Activated CD4-positive, alpha-beta T cell treated with anti-CD3 and anti-CD28 coated beads, Interleukin-2, amount 10 ng/mL, durations not matched to agents 7 days and 5 days (primary cell): ENCODE data around the gene PDZD4. TPM values are rescaled to one million over a fixed set of nuclear protein-coding genes. Genes with fewer than 3 reads are reported as not detected.

ENCODE experiments used
- CTCF ChIA-PET: fragments of 350-600 bp; sonication (Branson Sonifier 250); formaldehyde crosslinking; loops from one replicate; lab custom pipeline; 2021; ENCODE audit warnings: antibody characterized with exemption; lab: Charles Lee
- POLR2A ChIA-PET: fragments of 350-600 bp; sonication (Branson Sonifier 250); formaldehyde crosslinking; loops from one replicate; lab custom pipeline; 2021; ENCODE audit warnings: antibody characterized with exemption; lab: Charles Lee
- DNase-seq: peaks from one replicate; pipeline ENCODE4 v3.0.0-alpha.2; 2020
- H3K27ac Mint-ChIP-seq: one replicate; pipeline ENCODE4 v1.8.0; 2021; ENCODE audit warnings: mild to moderate bottlenecking, moderate library complexity, mixed read lengths
- H3K27me3 Mint-ChIP-seq: one replicate; pipeline ENCODE4 v1.8.0; 2021; ENCODE audit warnings: mixed read lengths
- H3K36me3 Mint-ChIP-seq: one replicate; pipeline ENCODE4 v1.8.0; 2021; ENCODE audit warnings: low read depth, mixed read lengths
- H3K4me1 Mint-ChIP-seq: one replicate; pipeline ENCODE4 v1.8.0; 2021; ENCODE audit warnings: mixed read lengths
- H3K4me3 Mint-ChIP-seq: one replicate; pipeline ENCODE4 v1.8.0; 2021; ENCODE audit warnings: mild to moderate bottlenecking, moderate library complexity, mixed read lengths
- H3K9me3 Mint-ChIP-seq: one replicate; pipeline ENCODE4 v1.8.0; 2021; ENCODE audit warnings: mixed read lengths
- total RNA-seq, 2 experiments: library from RNA; stranded (reverse); gene quantifications; one replicate each; pipeline ENCODE4 v1.2.3, GENCODE V29; 2021

The PDZD4 gene
- total RNA-seq, 2 experiments from 2014 or later = 0.32 to 0.60 TPM

- Mint-ChIP-seq H3K27me3 (peaks cover 8% of the 10 kb centered on the region), H3K36me3 (peaks cover 2% of the 10 kb centered on the region), H3K4me1 (no peaks in the 10 kb centered on the region), H3K9me3 (no peaks in the 10 kb centered on the region), H3K27ac (no peak overlapping the region), H3K4me3 (no peak overlapping the region)
- ChIA-PET POLR2A (no interaction called here), CTCF (no interaction called here)
- DNase-seq = no peak
Observed at GRCh38 chrX:153781428-153782047, 48.8 kb downstream of the PDZD4 start.

GRCh38 chrX:153780678-153781427 lies 49.5 kb downstream of the PDZD4 start, which contains the start of gene SRPK3:
Gene SRPK3 (plus strand): TSS chrX:153781041. CDS start chrX:153781087, 46 bp downstream.
- Mint-ChIP-seq H3K27me3 (peaks cover 8% of the 10 kb centered on the region), H3K4me3 (no peak within 1 kb of the TSS), H3K4me1 (no peaks in the 10 kb centered on the region), H3K9me3 (no peaks in the 10 kb centered on the region), H3K27ac (peak within 1 kb of the TSS; percentile 71), H3K36me3 (no peaks in the 10 kb centered on the region)
- ChIA-PET POLR2A (no interaction called here), CTCF (interaction anchor here (1.7 kb wide), 1 partner anchor 166 kb away, joined by 3 read pairs; no protein-coding TSS in a partner anchor)
- DNase-seq = no peak

GRCh38 chrX:153779891-153780677 lies 50.3 kb downstream of the PDZD4 start:
- Mint-ChIP-seq H3K27ac (peak overlapping the region; percentile 71), H3K4me1 (no peaks in the 10 kb centered on the region), H3K4me3 (no peak overlapping the region), H3K9me3 (no peaks in the 10 kb centered on the region), H3K36me3 (no peaks in the 10 kb centered on the region), H3K27me3 (peaks cover 8% of the 10 kb centered on the region)
- ChIA-PET POLR2A (no interaction called here), CTCF (interaction anchor here (1.7 kb wide), 1 partner anchor 167 kb away, joined by 3 read pairs; no protein-coding TSS in a partner anchor)
- no peak for DNase-seq

GRCh38 chrX:153778684-153779101 lies 51.7 kb downstream of the PDZD4 start:
- H3K4me3 Mint-ChIP-seq = no peak overlapping the region

GRCh38 chrX:153778181-153778580 lies 52.2 kb downstream of the PDZD4 start:
- POLR2A ChIA-PET = no interaction called here

More at GRCh38 chrX:153778684-153779101, 51.7 kb downstream of the PDZD4 start:
- no peak overlapping the region for H3K27ac Mint-ChIP-seq
- peaks cover 8% of the 10 kb centered on the region for H3K27me3 Mint-ChIP-seq
- H3K36me3 Mint-ChIP-seq = no peaks in the 10 kb centered on the region
- no peak for DNase-seq
- ChIA-PET CTCF (interaction anchor here (1.3 to 1.4 kb wide), 2 partner anchors 11 to 29 kb away, joined by 3 to 4 read pairs; no protein-coding TSS in a partner anchor), POLR2A (no interaction called here)
- H3K9me3 Mint-ChIP-seq = no peaks in the 10 kb centered on the region
- no peaks in the 10 kb centered on the region for H3K4me1 Mint-ChIP-seq

GRCh38 chrX:153777261-153778090 lies 52.9 kb downstream of the PDZD4 start:
- POLR2A ChIA-PET = no interaction called here
- Mint-ChIP-seq H3K27ac (no peak overlapping the region), H3K4me3 (no peak overlapping the region), H3K27me3 (peaks cover 8% of the 10 kb centered on the region), H3K4me1 (no peaks in the 10 kb centered on the region), H3K36me3 (no peaks in the 10 kb centered on the region), H3K9me3 (no peaks in the 10 kb centered on the region)
- DNase-seq = no peak
- CTCF ChIA-PET = interaction anchor here (1.0 kb wide), 1 partner anchor 14 kb away, joined by 3 read pairs; no protein-coding TSS in a partner anchor

More at GRCh38 chrX:153778181-153778580, 52.2 kb downstream of the PDZD4 start:
- H3K36me3 Mint-ChIP-seq = no peaks in the 10 kb centered on the region
- H3K27me3 Mint-ChIP-seq = peaks cover 8% of the 10 kb centered on the region
- H3K4me3 Mint-ChIP-seq = no peak overlapping the region
- DNase-seq = no peak
- H3K27ac Mint-ChIP-seq = peak overlapping the region; percentile 41
- H3K9me3 Mint-ChIP-seq = no peaks in the 10 kb centered on the region
- no peaks in the 10 kb centered on the region for H3K4me1 Mint-ChIP-seq
- CTCF ChIA-PET = interaction anchor here (1.0 to 1.4 kb wide), 3 partner anchors 12 to 30 kb away, joined by 3 to 4 read pairs (median 3); no protein-coding TSS in a partner anchor

- ChIA-PET CTCF (no interaction called here), POLR2A (no interaction called here)
- peaks cover 8% of the 10 kb centered on the region for H3K27me3 Mint-ChIP-seq
- no peak overlapping the region for H3K4me3 Mint-ChIP-seq
- no peak for DNase-seq
- H3K4me1 Mint-ChIP-seq = no peaks in the 10 kb centered on the region
- no peak overlapping the region for H3K27ac Mint-ChIP-seq
- H3K9me3 Mint-ChIP-seq = no peaks in the 10 kb centered on the region
- no peaks in the 10 kb centered on the region for H3K36me3 Mint-ChIP-seq
Observed at GRCh38 chrX:153776611-153777045, 53.7 kb downstream of the PDZD4 start.

GRCh38 chrX:153776120-153776599 lies 54.2 kb downstream of the PDZD4 start:
- no peak overlapping the region for H3K27ac Mint-ChIP-seq
- H3K4me1 Mint-ChIP-seq = no peaks in the 10 kb centered on the region
- H3K4me3 Mint-ChIP-seq = no peak overlapping the region
- DNase-seq = no peak
- CTCF ChIA-PET = no interaction called here
- H3K9me3 Mint-ChIP-seq = no peaks in the 10 kb centered on the region
- H3K36me3 Mint-ChIP-seq = no peaks in the 10 kb centered on the region
- H3K27me3 Mint-ChIP-seq = peaks cover 8% of the 10 kb centered on the region
- POLR2A ChIA-PET = no interaction called here

GRCh38 chrX:153775293-153776119 lies 54.8 kb downstream of the PDZD4 start:
- H3K4me3 Mint-ChIP-seq = no peak overlapping the region
- H3K4me1 Mint-ChIP-seq = no peaks in the 10 kb centered on the region
- no peak overlapping the region for H3K27ac Mint-ChIP-seq
- ChIA-PET CTCF (no interaction called here), POLR2A (no interaction called here)
- no peaks in the 10 kb centered on the region for H3K36me3 Mint-ChIP-seq
- DNase-seq = no peak
- no peaks in the 10 kb centered on the region for H3K9me3 Mint-ChIP-seq
- H3K27me3 Mint-ChIP-seq = peaks cover 8% of the 10 kb centered on the region

- Mint-ChIP-seq H3K4me1 (no peaks in the 10 kb centered on the region), H3K36me3 (no peaks in the 10 kb centered on the region), H3K9me3 (no peaks in the 10 kb centered on the region), H3K27ac (no peak overlapping the region), H3K4me3 (no peak overlapping the region), H3K27me3 (peaks cover 1% of the 10 kb centered on the region)
- CTCF ChIA-PET = interaction anchor here (1.3 kb wide), 1 partner anchor 12 kb away, joined by 3 read pairs; no protein-coding TSS in a partner anchor
- POLR2A ChIA-PET = no interaction called here
- no peak for DNase-seq
Observed at GRCh38 chrX:153774576-153775292, 55.6 kb downstream of the PDZD4 start.
